Activated CD4-positive, alpha-beta memory T cell treated with anti-CD3 and anti-CD28 coated beads, Interleukin-2, amount 10 ng/mL, durations not matched to agents 7 days and 5 days (primary cell): Measurements from ENCODE around the gene MT1H. TPM values are rescaled to one million over a fixed set of nuclear protein-coding genes. Genes with fewer than 3 reads are reported as not detected.
"Not testable (repeated sequence)": the region's sequence is repeated elsewhere in the genome, so short reads cannot be mapped to it uniquely, and the experiment has no call there.

ENCODE experiments used
- CTCF ChIA-PET: fragments of 350-600 bp; sonication (Branson Sonifier 250); formaldehyde crosslinking; loops from one replicate; lab custom pipeline; 2021; ENCODE audit warnings: antibody characterized with exemption, inconsistent platforms; lab: Charles Lee
- POLR2A ChIA-PET: fragments of 350-600 bp; sonication (Branson Sonifier 250); formaldehyde crosslinking; loops from one replicate; lab custom pipeline; 2021; ENCODE audit warnings: antibody characterized with exemption; lab: Charles Lee
- DNase-seq: peaks from one replicate; pipeline ENCODE4 v3.0.0-alpha.2; 2020
- H3K27ac Mint-ChIP-seq: one replicate; pipeline ENCODE4 v1.8.0; 2021; ENCODE audit warnings: mild to moderate bottlenecking, mixed read lengths
- H3K27me3 Mint-ChIP-seq: one replicate; pipeline ENCODE4 v1.8.0; 2021; ENCODE audit warnings: mixed read lengths
- H3K36me3 Mint-ChIP-seq: one replicate; pipeline ENCODE4 v1.8.0; 2021; ENCODE audit warnings: low read depth, mixed read lengths
- H3K4me1 Mint-ChIP-seq: one replicate; pipeline ENCODE4 v1.8.0; 2021; ENCODE audit warnings: mixed read lengths
- H3K4me3 Mint-ChIP-seq: one replicate; pipeline ENCODE4 v1.8.0; 2021; ENCODE audit warnings: mild to moderate bottlenecking, mixed read lengths
- H3K9me3 Mint-ChIP-seq: one replicate; pipeline ENCODE4 v1.8.0; 2021; ENCODE audit warnings: mixed read lengths
- total RNA-seq, 2 experiments: library from RNA; stranded (reverse); gene quantifications; one replicate each; pipeline ENCODE4 v1.2.3, GENCODE V29; 2021

The MT1H gene
- total RNA-seq, 2 experiments from 2014 or later: not detected

DNA sequence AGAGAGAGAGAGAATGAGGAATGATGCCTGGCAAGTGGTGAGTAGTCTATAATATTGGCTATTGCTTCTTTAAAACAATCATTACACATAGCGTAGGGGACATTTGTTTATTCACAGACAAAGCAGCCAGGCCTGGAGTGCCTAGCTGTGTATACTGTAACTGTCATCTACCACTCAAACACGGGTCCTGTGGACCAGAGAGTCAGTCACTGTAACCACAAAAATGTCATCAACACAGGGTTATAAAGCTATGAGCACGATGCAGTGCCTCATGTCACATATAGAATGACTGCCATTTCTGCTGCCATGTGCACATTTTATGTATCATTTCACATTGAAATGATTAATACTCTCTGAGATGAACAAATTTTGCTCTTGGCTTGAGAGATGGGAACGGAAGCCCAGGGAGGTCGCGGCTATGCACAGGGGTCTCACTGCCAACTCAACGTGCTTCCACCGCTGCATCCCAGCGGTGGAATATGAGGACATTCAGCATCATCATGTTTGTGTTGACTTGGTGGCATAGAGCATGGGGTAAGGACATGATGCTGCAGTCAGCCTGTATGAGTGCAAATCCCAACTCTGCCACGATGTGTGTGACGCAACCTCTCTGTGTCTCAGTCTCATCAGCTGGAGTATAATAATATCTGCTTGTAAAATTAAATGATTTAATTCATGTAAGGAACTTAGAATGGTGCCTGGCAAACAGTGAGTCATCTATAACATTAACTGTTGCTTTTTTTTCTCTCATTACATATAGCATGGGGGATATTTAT, 3.3 kb downstream of the MT1H start:
- Mint-ChIP-seq H3K4me1 (peaks cover 30% of the 10 kb centered on the region), H3K27me3 (peaks cover 72% of the 10 kb centered on the region), H3K4me3 (no peak overlapping the region), H3K36me3 (no peaks in the 10 kb centered on the region), H3K9me3 (no peaks in the 10 kb centered on the region), H3K27ac (no peak overlapping the region)
- DNase-seq: no peak
- ChIA-PET CTCF (interaction anchor here (0.8 to 1.7 kb wide), 5 partner anchors 12 to 116 kb away, joined by 3 to 8 read pairs (median 3); no protein-coding TSS in a partner anchor), POLR2A (interaction anchor here (0.6 to 0.8 kb wide), 2 partner anchors 11 to 29 kb away, joined by 3 read pairs; no protein-coding TSS in a partner anchor)

DNA sequence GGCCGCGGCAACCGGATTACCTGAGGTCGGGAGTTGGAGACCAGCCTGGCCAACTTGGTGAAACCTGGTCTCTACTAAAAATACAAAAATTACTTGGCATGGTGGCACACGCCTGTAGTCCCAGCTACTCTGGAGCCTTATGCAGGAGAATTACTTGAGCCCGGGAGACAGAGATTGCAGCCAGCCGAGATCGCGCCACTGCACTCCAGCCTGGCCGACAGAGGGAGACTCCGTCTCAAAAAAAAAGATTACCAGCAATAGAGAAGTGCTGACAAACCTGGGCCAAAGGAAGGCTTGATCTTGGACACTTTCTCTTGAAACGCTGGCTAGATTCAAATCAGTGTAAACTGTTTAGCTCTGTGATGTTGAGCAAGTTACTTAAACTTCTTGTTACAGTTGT, 4.3 kb downstream of the MT1H start:
- no peak for DNase-seq

GRCh38 chr16:56674570-56674969, 5.0 kb downstream of the MT1H start:
- not testable (repeated sequence) for H3K36me3 Mint-ChIP-seq, H3K27ac Mint-ChIP-seq, DNase-seq, H3K9me3 Mint-ChIP-seq, H3K4me3 Mint-ChIP-seq
- peaks cover 58% of the 10 kb centered on the region for H3K27me3 Mint-ChIP-seq
- H3K4me1 Mint-ChIP-seq: peaks cover 18% of the 10 kb centered on the region
- POLR2A ChIA-PET: interaction anchor here (1.1 kb wide), 1 partner anchor 8 kb away, joined by 5 read pairs; the partner anchor contains the start of gene MT1X
- CTCF ChIA-PET: interaction anchor here (1.2 to 1.7 kb wide), 2 partner anchors 27 to 253 kb away, joined by 3 to 8 read pairs; no protein-coding TSS in a partner anchor

More for the DNA sequence above, 4.3 kb downstream of the MT1H start:
- ChIA-PET CTCF (interaction anchor here (1.0 to 1.7 kb wide), 3 partner anchors 28 to 254 kb away, joined by 3 to 8 read pairs (median 3); no protein-coding TSS in a partner anchor), POLR2A (interaction anchor here (0.6 to 1.1 kb wide), 2 partner anchors 8 to 10 kb away, joined by 3 to 5 read pairs; partner anchors contain the start of gene MT1X)
- Mint-ChIP-seq H3K4me3 (no peak overlapping the region), H3K4me1 (peaks cover 22% of the 10 kb centered on the region), H3K9me3 (no peaks in the 10 kb centered on the region), H3K27me3 (peaks cover 64% of the 10 kb centered on the region), H3K36me3 (no peaks in the 10 kb centered on the region), H3K27ac (no peak overlapping the region)

- DNase-seq: peak; percentile 60
- H3K36me3 Mint-ChIP-seq: no peaks in the 10 kb centered on the region
- ChIA-PET POLR2A (interaction anchor here (0.7 to 1.7 kb wide), 2 partner anchors 13 to 26 kb away, joined by 6 to 8 read pairs; no protein-coding TSS in a partner anchor), CTCF (interaction anchor here (0.7 to 1.6 kb wide), 3 partner anchors 14 to 32 kb away, joined by 3 to 12 read pairs (median 3); no protein-coding TSS in a partner anchor)
- H3K4me3 Mint-ChIP-seq: peak overlapping the region; percentile 44
- H3K4me1 Mint-ChIP-seq: peaks cover 21% of the 10 kb centered on the region
- no peaks in the 10 kb centered on the region for H3K9me3 Mint-ChIP-seq
- no peak overlapping the region for H3K27ac Mint-ChIP-seq
- H3K27me3 Mint-ChIP-seq: peaks cover 46% of the 10 kb centered on the region
Observed at GRCh38 chr16:56675685-56676210, 6.1 kb downstream of the MT1H start.

DNA sequence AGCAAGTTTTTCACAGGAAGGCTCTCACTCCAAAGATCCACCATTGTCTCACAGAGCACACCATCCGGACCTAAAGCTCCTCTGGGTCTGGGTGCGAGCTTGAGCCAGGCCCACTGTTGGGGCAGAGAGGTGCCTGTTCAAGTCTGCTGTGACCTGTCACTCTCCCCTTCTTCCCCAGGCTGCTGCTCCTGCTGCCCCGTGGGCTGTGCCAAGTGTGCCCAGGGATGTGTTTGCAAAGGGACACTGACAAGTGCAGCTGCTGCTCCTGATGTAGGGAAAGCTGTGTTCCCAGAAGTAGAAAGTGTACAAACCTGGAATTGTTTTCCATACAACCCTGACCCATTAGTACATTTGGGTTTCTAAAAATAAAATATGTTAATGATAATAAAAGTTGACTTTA, 7.9 kb downstream of the MT1H start:
- Mint-ChIP-seq H3K9me3 (no peaks in the 10 kb centered on the region), H3K4me3 (no peak overlapping the region), H3K27me3 (peaks cover 30% of the 10 kb centered on the region), H3K27ac (no peak overlapping the region), H3K36me3 (no peaks in the 10 kb centered on the region), H3K4me1 (peaks cover 30% of the 10 kb centered on the region)
- ChIA-PET CTCF (no interaction called here), POLR2A (no interaction called here)
- DNase-seq: no peak

- no peak overlapping the region for H3K4me3 Mint-ChIP-seq
Observed at GRCh38 chr16:56679078-56679730, 9.6 kb downstream of the MT1H start.

GRCh38 chr16:56679818-56680217, 10.2 kb downstream of the MT1H start:
- ChIA-PET CTCF (no interaction called here), POLR2A (interaction anchor here (0.6 to 1.8 kb wide), 3 partner anchors 11 to 257 kb away, joined by 3 to 4 read pairs (median 4); partner anchors contain the start of genes MT1F and MT1G)
- Mint-ChIP-seq H3K27ac (no peak overlapping the region), H3K4me3 (no peak overlapping the region), H3K36me3 (peaks cover 5% of the 10 kb centered on the region), H3K4me1 (peaks cover 41% of the 10 kb centered on the region), H3K9me3 (no peaks in the 10 kb centered on the region), H3K27me3 (peaks cover 11% of the 10 kb centered on the region)
- DNase-seq: no peak

More at GRCh38 chr16:56679078-56679730, 9.6 kb downstream of the MT1H start:
- H3K36me3 Mint-ChIP-seq: peaks cover 2% of the 10 kb centered on the region
- DNase-seq: no peak
- H3K4me1 Mint-ChIP-seq: peaks cover 42% of the 10 kb centered on the region
- H3K9me3 Mint-ChIP-seq: no peaks in the 10 kb centered on the region
- CTCF ChIA-PET: interaction anchor here (0.6 kb wide), 1 partner anchor 238 kb away, joined by 5 read pairs; no protein-coding TSS in a partner anchor
- H3K27me3 Mint-ChIP-seq: peaks cover 15% of the 10 kb centered on the region
- no peak overlapping the region for H3K27ac Mint-ChIP-seq
- POLR2A ChIA-PET: interaction anchor here (0.6 to 1.8 kb wide), 3 partner anchors 11 to 257 kb away, joined by 3 to 4 read pairs (median 4); partner anchors contain the start of genes MT1F and MT1G

DNA sequence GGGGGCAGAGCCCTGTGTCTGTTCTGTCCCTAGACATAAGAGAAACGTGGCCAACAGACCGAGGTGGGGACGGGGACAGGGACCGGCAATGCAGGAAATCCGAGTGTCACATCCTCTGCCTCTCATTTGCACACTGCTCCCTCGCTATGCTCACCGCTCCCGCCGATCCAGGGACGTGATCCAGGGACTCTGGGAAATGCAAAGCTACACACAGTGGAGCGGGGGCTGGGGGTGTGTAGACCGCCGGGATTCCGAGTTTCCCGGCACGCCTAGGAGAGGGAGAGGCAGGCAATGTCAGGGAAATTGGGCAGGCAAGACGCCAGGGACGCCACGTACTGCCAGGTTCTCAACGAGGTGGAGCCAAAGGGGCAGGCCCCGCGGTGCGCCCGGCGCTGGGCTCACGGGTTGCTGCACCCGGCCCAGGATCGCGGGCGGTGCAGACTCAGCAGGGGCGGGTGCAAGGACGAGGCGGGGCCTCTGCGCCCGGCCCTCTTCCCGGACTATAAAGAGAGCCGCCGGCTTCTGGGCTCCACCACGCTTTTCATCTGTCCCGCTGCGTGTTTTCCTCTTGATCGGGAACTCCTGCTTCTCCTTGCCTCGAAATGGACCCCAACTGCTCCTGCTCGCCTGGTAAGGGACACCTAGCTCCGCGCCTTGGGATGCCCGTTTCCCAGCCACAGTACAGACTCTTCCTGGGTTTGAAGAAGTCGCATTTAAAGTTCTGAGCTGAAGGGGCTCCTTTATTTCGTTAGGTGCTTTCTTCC, 12.5 kb downstream of the MT1H start, which contains the start of gene MT1X:
Gene MT1X, plus strand, starts transcription at position 532 of the 764 bp plus-strand sequence. Its CDS starts 71 bp downstream, at position 603.
- H3K9me3 Mint-ChIP-seq: no peaks in the 10 kb centered on the region
- CTCF ChIA-PET: interaction anchor here (0.6 to 5.0 kb wide), 7 partner anchors 14 to 403 kb away, joined by 3 to 30 read pairs (median 4); no protein-coding TSS in a partner anchor

GRCh38 chr16:56682703-56683397, 13.2 kb downstream of the MT1H start:
- DNase-seq: no peak
- no peaks in the 10 kb centered on the region for H3K9me3 Mint-ChIP-seq
- POLR2A ChIA-PET: interaction anchor here (0.7 to 2.5 kb wide), 32 partner anchors 9 to 248 kb away, joined by 3 to 29 read pairs (median 5); partner anchors contain the start of genes MT1E, MT1G, MT1H and MT2A
- CTCF ChIA-PET: interaction anchor here (0.6 to 5.0 kb wide), 7 partner anchors 13 to 404 kb away, joined by 3 to 30 read pairs (median 4); no protein-coding TSS in a partner anchor
- peaks cover 30% of the 10 kb centered on the region for H3K4me1 Mint-ChIP-seq
- peaks cover 9% of the 10 kb centered on the region for H3K36me3 Mint-ChIP-seq
- H3K27me3 Mint-ChIP-seq: no peaks in the 10 kb centered on the region
- H3K4me3 Mint-ChIP-seq: peak overlapping the region; percentile 89
- H3K27ac Mint-ChIP-seq: peak overlapping the region; percentile 44

More for the DNA sequence above, 12.5 kb downstream of the MT1H start, which contains the start of gene MT1X:
- POLR2A ChIA-PET: interaction anchor here (0.7 to 2.5 kb wide), 32 partner anchors 8 to 249 kb away, joined by 3 to 29 read pairs (median 5); partner anchors contain the start of genes MT1E, MT1G, MT1H and MT2A
- H3K36me3 Mint-ChIP-seq: peaks cover 9% of the 10 kb centered on the region
- peak; percentile 95 for DNase-seq
- peaks cover 30% of the 10 kb centered on the region for H3K4me1 Mint-ChIP-seq
- no peaks in the 10 kb centered on the region for H3K27me3 Mint-ChIP-seq
- peak within 1 kb of the TSS; percentile 92 for H3K27ac Mint-ChIP-seq
- peak within 1 kb of the TSS; percentile 89 for H3K4me3 Mint-ChIP-seq

- POLR2A ChIA-PET: interaction anchor here (0.8 to 2.5 kb wide), 28 partner anchors 10 to 248 kb away, joined by 3 to 29 read pairs (median 6); partner anchors contain the start of genes MT1E, MT1G, MT1H and MT2A
Observed at GRCh38 chr16:56683424-56684172, 14.0 kb downstream of the MT1H start.

More at GRCh38 chr16:56683424-56684172, 14.0 kb downstream of the MT1H start:
- Mint-ChIP-seq H3K4me1 (peaks cover 30% of the 10 kb centered on the region), H3K27me3 (peaks cover 2% of the 10 kb centered on the region), H3K9me3 (no peaks in the 10 kb centered on the region), H3K36me3 (peaks cover 9% of the 10 kb centered on the region), H3K27ac (no peak overlapping the region), H3K4me3 (peak overlapping the region; percentile 89)
- CTCF ChIA-PET: interaction anchor here (1.3 to 5.0 kb wide), 4 partner anchors 12 to 74 kb away, joined by 3 to 30 read pairs (median 6); no protein-coding TSS in a partner anchor
- no peak for DNase-seq
